HG03025 (cell line): ENCODE data around the gene VCP.
"Not testable (repeated sequence)": the region's sequence is repeated elsewhere in the genome, so short reads cannot be mapped to it uniquely, and the experiment has no call there.

Experiments
- ATAC-seq: cut with Tn5 transposase; IDR thresholded peaks from one replicate; pipeline ENCODE4 v1.9.1; 2021; ENCODE audit warnings: mild to moderate bottlenecking, moderate library complexity; ENCODE audit not compliant: unreplicated experiment, low FRiP score

VCP gene

DNA sequence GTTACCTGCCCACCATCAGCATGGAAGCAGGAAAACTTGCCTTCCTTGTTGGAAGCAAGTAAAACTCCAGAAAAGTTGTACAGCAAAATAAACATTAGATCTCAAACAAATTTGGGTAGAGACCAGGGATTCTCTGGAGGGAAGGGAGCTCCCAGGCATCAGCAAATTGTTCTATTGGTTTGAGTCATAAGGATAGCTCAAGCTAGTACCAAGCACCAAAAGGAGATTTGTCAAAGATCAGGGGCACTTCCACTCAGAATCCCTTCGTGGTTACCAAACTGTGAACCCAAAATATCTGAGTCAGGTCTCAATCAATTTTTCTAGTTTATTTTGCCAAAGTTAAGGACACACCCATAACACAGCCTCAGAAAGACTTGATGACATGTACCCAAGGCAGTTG is 45.1 kb downstream of the VCP start:
- no peak for ATAC-seq

DNA sequence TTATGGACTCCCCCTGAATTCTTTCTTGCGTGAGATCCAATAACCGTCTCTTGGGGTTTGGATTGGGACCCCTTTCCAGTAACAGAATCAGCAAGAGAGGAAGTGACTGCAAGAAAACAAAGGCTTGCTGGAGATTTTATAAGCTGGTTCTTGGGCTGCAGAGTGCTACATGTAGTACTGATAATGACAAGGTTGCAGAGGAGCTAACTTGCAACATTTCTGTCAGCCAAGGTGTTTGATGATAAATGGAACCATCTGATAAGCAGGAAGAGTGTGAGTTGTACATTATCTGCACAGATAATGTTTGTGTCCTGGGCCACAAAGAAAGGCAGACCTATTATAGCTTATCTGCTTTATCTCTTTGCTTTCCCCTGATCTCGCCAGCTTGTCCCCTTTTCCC is 45.8 kb downstream of the VCP start:
- no peak for ATAC-seq

DNA sequence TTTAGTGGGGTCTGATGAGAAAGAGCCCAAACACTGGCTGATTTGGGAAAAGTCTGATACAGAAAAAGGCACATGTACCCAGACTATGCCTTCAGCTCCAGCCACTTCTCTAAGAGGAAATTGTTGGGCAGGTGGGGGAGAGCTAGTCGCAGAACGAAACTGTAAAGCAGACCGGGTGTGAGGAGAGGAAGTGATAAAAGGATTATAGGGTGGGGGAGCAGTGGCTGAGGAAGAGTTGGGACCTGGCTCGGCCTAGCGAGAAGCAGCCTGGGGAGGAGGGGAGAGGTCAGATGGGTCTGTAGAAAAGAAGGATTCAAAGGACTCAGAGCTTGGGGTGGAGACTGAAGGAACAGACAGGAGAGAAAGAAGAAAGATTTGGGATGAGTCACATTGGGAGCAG is 49.0 kb downstream of the VCP start:
- ATAC-seq: not testable (repeated sequence)

DNA sequence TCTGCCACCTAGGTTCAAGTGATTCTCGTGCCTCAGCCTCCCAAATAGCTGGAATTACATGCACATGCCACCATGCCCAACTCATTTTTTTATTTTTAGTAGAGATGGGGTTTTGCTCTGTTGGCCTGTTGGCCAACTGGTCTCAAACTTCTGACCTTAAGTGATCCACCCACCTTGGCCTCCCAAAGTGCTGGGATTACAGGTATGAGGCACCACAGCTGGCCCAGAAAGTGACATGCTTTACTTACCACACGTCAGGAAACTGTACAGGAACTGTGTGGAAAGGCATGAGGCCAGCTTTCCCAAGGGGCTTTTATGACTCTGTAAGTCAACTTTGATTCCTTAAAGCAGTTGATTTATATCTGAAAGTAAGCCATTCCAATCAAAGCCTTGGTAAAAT is 57.9 kb downstream of the VCP start:
- no peak for ATAC-seq

DNA sequence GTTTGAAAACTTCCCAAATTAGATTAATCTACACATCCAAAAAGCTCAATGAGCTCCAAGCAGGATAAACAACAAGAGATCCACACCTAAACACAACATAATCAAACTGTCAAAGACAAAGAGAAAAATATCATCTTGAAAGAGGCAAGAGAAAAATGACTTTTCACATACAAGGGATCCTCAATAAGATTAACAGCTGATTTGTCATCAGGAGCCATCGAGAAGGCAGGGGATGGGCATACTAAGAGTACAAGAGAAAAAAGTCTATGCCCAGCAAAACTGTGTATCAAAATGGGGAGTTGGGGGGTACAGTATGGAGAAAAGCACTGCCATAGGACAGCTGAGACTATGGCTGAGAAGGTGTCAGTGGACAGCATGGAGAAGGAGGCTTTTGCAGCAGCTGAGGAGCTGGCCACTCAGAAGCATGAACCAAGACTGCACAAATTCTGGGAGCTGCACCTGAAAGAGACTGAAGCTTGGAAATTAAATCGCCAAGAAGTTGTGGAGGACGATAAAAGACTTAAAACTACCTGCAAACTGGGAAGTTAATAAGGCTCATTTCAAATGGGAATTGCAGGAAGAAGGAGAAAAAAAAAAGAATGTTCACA is 62.0 kb downstream of the VCP start:
- ATAC-seq: no peak
